ENCODE results near the gene SLC35E2B.
"Not testable (repeated sequence)": the region's sequence is repeated elsewhere in the genome, so short reads cannot be mapped to it uniquely, and the experiment has no call there.

SLC35E2B gene

GRCh38 chr1:1674806-1675205 is 17.8 kb downstream of the SLC35E2B start:
- not testable (repeated sequence) for DNase-seq (ENCODE audit: low read depth in 2 of 2)

GRCh38 chr1:1672181-1672965 is 20.2 kb downstream of the SLC35E2B start:
- DNase-seq (ENCODE audit: low read depth in 2 of 2), result no peak

- DNase-seq (ENCODE audit: low read depth in 2 of 2), result no peak
Measured at GRCh38 chr1:1671365-1672119, 21.1 kb downstream of the SLC35E2B start.

GRCh38 chr1:1670866-1671265 is 21.7 kb downstream of the SLC35E2B start:
- DNase-seq (ENCODE audit: low read depth in 2 of 2), result no peak

- DNase-seq (ENCODE audit: low read depth in 2 of 2), result no peak
Measured at GRCh38 chr1:1669468-1670440, 22.8 kb downstream of the SLC35E2B start.

- DNase-seq (ENCODE audit: low read depth in 2 of 2), result no peak
Measured at GRCh38 chr1:1666526-1666925, 26.1 kb downstream of the SLC35E2B start.

- peak; percentile 34 to 43 for DNase-seq (ENCODE audit: low read depth in 2 of 2)
Measured at GRCh38 chr1:1665815-1666251, 26.8 kb downstream of the SLC35E2B start.

- DNase-seq (ENCODE audit: low read depth in 2 of 2), result no peak
Measured at GRCh38 chr1:1664941-1665814, 27.4 kb downstream of the SLC35E2B start.

GRCh38 chr1:1664318-1664717 is 28.3 kb downstream of the SLC35E2B start:
- not testable (repeated sequence) for DNase-seq (ENCODE audit: low read depth in 2 of 2)

- not testable (repeated sequence) for DNase-seq (ENCODE audit: low read depth in 2 of 2)
Measured at GRCh38 chr1:1662830-1663560, 29.6 kb downstream of the SLC35E2B start.

GRCh38 chr1:1662392-1662791 is 30.2 kb downstream of the SLC35E2B start:
- DNase-seq (ENCODE audit: low read depth in 2 of 2), result not testable (repeated sequence)

GRCh38 chr1:1658583-1659549 is 33.7 kb downstream of the SLC35E2B start, which contains the start of gene CDK11B:
Gene CDK11B (minus strand): TSS chr1:1659004. CDS start chr1:1657485, 1,519 bp downstream.
- DNase-seq (ENCODE audit: low read depth in 2 of 2), result peak; percentile 96 to 100

GRCh38 chr1:1648265-1648664 is 44.3 kb downstream of the SLC35E2B start:
- not testable (repeated sequence) for DNase-seq (ENCODE audit: low read depth in 2 of 2)

GRCh38 chr1:1647567-1648241 is 44.9 kb downstream of the SLC35E2B start:
- DNase-seq (ENCODE audit: low read depth in 2 of 2), result not testable (repeated sequence)

- not testable (repeated sequence) for DNase-seq (ENCODE audit: low read depth in 2 of 2)
Measured at GRCh38 chr1:1646326-1646725, 46.3 kb downstream of the SLC35E2B start.

GRCh38 chr1:1640711-1641461 is 51.7 kb downstream of the SLC35E2B start:
- not testable (repeated sequence) for DNase-seq (ENCODE audit: low read depth in 2 of 2)

- not testable (repeated sequence) for DNase-seq (ENCODE audit: low read depth in 2 of 2)
Measured at GRCh38 chr1:1640081-1640480, 52.5 kb downstream of the SLC35E2B start.

Data from stimulated activated CD4-positive, alpha-beta T cell treated with anti-CD3 and anti-CD28 coated beads, Interleukin-4, amount 100 ng/mL, for 48 hours (primary cell).